22Rv1 (cell line): ENCODE data around the gene COX14.

Experiments used
- H3K27ac ChIP-seq: fragments of 450-650 bp; 2 replicates; pipeline ENCODE4 v1.5.1; 2017
- CTCF ChIP-seq: fragments of 450-650 bp; IDR thresholded peaks from 2 replicates; pipeline ENCODE4 v1.5.1; 2017; ENCODE audit warnings: mild to moderate bottlenecking
- ZFX ChIP-seq: fragments of 450-650 bp; IDR thresholded peaks from 2 replicates; pipeline ENCODE4 v1.6.1; 2017; ENCODE audit warnings: antibody characterized with exemption, borderline replicate concordance

Gene COX14

DNA sequence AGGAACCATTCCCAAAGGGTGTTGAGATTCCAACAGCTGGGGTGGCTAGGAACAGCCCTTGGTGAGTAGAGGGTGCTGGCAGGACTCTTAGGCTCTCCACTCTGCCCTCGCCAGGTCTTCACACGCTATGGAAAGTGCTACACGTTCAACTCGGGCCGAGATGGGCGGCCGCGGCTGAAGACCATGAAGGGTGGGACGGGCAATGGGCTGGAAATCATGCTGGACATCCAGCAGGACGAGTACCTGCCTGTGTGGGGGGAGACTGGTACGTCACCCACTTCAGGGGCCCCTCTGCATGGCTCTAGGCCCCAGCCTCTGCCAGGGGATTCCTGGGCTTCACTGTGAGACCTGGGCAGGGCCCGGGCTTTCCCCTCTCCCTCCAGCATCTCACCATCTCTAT, 34.9 kb upstream of the COX14 start:
- TF ChIP-seq ZFX (no peak), CTCF (no peak)

DNA sequence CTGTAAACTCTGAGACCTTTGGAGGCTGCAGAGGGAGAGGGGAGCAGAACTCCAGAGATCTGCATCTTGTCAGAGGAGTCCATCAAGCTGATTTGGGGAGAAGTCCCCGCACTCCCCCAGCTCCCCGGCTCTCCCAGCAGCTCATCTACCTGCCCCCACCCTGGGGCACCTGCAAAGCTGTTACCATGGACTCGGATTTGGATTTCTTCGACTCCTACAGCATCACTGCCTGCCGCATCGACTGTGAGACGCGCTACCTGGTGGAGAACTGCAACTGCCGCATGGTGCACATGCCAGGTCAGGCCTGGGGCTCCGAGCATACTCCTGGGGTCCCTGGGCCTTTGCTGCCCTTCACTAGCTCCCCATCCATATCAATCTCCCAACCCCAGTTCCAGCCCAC, 33.8 kb upstream of the COX14 start:
- TF ChIP-seq CTCF: no peak
- TF ChIP-seq ZFX: no peak
- no peak overlapping the region for H3K27ac ChIP-seq

More for the DNA sequence above, 34.9 kb upstream of the COX14 start:
- H3K27ac ChIP-seq: no peak overlapping the region

DNA sequence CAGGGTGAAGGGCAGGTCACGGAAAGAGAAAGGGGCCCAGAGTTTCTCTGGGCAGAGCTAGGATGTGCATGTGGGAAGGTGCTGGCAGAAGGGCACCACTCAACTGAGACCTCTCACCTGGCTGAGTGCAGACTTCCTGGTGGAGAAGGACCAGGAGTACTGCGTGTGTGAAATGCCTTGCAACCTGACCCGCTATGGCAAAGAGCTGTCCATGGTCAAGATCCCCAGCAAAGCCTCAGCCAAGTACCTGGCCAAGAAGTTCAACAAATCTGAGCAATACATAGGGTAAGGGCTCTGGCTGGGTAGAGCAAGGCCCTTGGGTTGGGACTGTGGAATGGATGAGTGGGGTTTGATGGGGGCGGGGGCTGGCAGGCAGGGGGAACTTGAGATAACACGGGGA, 32.3 kb upstream of the COX14 start:
- H3K27ac ChIP-seq: no peak overlapping the region
- TF ChIP-seq ZFX: no peak

- no peak for TF ChIP-seq ZFX
- no peak for TF ChIP-seq CTCF
- no peak overlapping the region for H3K27ac ChIP-seq
These were observed 30.8 kb upstream of the COX14 start for GRCh38 chr12:50081096-50081808.

DNA sequence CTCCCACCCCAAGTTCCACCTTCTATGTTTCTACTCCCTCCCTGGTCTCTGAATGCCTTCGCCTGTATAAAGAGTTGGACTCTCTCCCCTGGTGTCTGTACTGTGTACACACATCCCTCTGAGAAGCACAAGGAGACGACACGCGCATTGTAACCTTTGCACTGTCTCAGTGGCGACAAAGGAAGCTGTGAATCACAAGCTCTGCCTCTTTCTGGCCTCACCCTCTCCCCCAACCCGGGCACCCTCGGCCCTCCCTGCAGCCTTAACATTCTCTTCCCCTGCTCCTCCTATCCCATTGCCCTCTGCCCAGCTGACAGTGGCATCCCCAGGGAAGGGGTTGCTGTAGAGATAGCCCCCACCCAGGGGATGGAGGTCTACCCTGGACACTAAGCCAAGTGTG, 29.4 kb upstream of the COX14 start:
- H3K27ac ChIP-seq: peak overlapping the region; percentile 37
- TF ChIP-seq CTCF (0 out of 2 replicates have a peak, but pooled peaks have one; percentile 3), ZFX (no peak)

DNA sequence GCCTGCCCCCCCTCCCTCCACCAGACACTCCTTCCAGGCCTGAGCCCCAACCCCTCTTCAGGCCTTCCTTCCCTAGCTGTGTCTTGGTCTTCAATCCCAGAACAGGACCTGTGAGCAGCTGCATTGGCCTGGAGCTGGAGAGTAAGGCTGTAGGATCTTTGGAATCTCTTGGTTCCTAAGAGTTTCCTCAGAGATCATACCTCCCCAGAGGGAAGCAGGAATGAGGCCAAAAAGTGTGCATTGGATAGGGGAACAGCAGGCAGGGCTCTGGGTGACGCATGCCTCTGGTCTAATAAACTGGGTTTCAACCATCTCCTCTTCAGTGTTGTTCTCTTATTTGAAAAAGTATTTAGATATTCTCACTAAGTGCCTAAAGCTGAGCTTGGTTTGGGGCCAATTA, 28.7 kb upstream of the COX14 start:
- TF ChIP-seq CTCF (no peak), ZFX (no peak)
- peak overlapping the region; percentile 37 for H3K27ac ChIP-seq

- H3K27ac ChIP-seq: peak overlapping the region; percentile 88
These were observed 27.6 kb upstream of the COX14 start for GRCh38 chr12:50084409-50084774.

DNA sequence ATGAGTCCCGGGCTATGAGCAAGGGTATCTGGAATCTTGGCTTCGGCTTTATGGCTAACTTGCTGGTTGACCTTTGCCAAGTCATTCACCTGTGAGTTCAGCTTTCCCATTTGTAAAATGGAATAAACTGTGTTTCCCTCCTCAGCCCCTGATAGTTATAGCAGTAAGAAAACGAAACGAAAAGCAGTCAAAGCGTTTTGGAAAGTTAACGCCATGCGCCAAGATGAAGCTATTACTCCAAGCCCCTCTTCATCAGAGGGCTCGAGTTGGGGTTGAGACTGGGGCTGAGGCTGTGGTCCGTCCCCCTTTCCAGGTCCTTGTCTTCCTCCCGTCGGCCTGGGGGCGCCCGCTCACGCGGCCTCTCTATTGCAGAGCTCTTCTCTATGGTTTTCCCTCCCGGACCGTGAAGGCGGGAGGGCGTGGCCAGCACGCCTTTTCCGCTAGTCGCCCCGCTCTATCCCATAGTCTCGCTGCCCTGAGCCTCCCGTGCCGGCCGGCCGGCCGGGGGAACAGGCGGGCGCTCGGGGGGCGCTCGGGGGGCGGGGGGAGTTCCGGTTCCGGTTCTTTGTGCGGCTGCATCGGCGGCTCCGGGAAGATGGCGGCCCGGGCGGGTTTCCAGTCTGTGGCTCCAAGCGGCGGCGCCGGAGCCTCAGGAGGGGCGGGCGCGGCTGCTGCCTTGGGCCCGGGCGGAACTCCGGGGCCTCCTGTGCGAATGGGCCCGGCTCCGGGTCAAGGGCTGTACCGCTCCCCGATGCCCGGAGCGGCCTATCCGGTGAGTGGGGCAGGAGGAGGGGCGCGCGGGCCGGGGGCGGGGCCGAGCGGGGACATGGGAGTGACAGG, 27.0 kb upstream of the COX14 start, which contains the start of gene SMARCD1:
Gene SMARCD1 (plus strand): TSS at position 568 of the 840 bp plus-strand sequence. CDS start 28 bp downstream, at position 596.
- TF ChIP-seq ZFX (no peak), CTCF (peak; percentile 99)
- H3K27ac ChIP-seq: peak within 1 kb of the TSS; percentile 88
